WTC11 (cell line): ENCODE measurements around the gene PTPRT. TPM values are rescaled to one million over a fixed set of nuclear protein-coding genes. Genes with fewer than 3 reads are reported as not detected.

Experiments used
- ATAC-seq: fragments of 200-7000 bp; cut with Tn5 transposase; 2 replicates; pipeline ENCODE4 v1.10.0; 2021; ENCODE audit warnings: mild to moderate bottlenecking, moderate library complexity
- CTCF ChIA-PET: fragments of 300-600 bp; sonication (Branson Sonifier 250); formaldehyde crosslinking; loops from one replicate; lab custom pipeline; 2021; ENCODE audit warnings: antibody characterized with exemption; lab: Charles Lee
- POLR2A ChIA-PET: fragments of 350-600 bp; sonication (Branson Sonifier 250); formaldehyde crosslinking; loops from one replicate; lab custom pipeline; 2021; ENCODE audit warnings: antibody characterized with exemption; lab: Charles Lee
- DNase-seq: peaks from one replicate; pipeline ENCODE4 v3.0.0; 2021; ENCODE audit warnings: low spot score
- H3K27ac Mint-ChIP-seq: 2 replicates; pipeline ENCODE4 v1.8.0; 2021; ENCODE audit warnings: mixed read lengths
- H3K27me3 Mint-ChIP-seq: 2 replicates; pipeline ENCODE4 v1.8.0; 2021; ENCODE audit warnings: low read depth, mild to moderate bottlenecking, moderate library complexity, mixed read lengths
- H3K36me3 Mint-ChIP-seq: 2 replicates; pipeline ENCODE4 v1.8.0; 2021; ENCODE audit warnings: mixed read lengths
- H3K4me1 Mint-ChIP-seq: 2 replicates; pipeline ENCODE4 v1.8.0; 2022; ENCODE audit warnings: mixed read lengths
- H3K4me3 Mint-ChIP-seq: 2 replicates; pipeline ENCODE4 v1.8.0; 2021; ENCODE audit warnings: mild to moderate bottlenecking, moderate library complexity, mixed read lengths
- H3K9me3 Mint-ChIP-seq: 2 replicates; pipeline ENCODE4 v1.8.0; 2021; ENCODE audit warnings: mixed read lengths
- FOXJ3 ChIP-seq: sonication (generic); formaldehyde crosslinking; IDR thresholded peaks from 2 replicates; pipeline ENCODE4 v1.9.0; 2021; ENCODE audit warnings: missing genetic modification reagents, mild to moderate bottlenecking, borderline replicate concordance
- FOXK1 ChIP-seq: sonication (generic); formaldehyde crosslinking; IDR thresholded peaks from 2 replicates; pipeline ENCODE4 v1.8.0; 2022; ENCODE audit warnings: mild to moderate bottlenecking, moderate library complexity, missing genetic modification reagents
- HMGA2 ChIP-seq: fragments of 250-450 bp; sonication (Bioruptor Pico); IDR thresholded peaks from 2 replicates; pipeline ENCODE4 v1.4.0; 2021; ENCODE audit warnings: mild to moderate bottlenecking, moderate library complexity
- JUN ChIP-seq: sonication (generic); formaldehyde crosslinking; IDR thresholded peaks from 2 replicates; pipeline ENCODE4 v1.8.0; 2023; ENCODE audit warnings: mild to moderate bottlenecking, missing genetic modification reagents
- KAT7 ChIP-seq: sonication (generic); formaldehyde crosslinking; IDR thresholded peaks from 2 replicates; pipeline ENCODE4 v1.8.1; 2023; ENCODE audit warnings: missing genetic modification reagents, mild to moderate bottlenecking, borderline replicate concordance
- MXD4 ChIP-seq: fragments of 250-450 bp; sonication (Bioruptor Pico); IDR thresholded peaks from 2 replicates; pipeline ENCODE4 v1.8.0; 2021; ENCODE audit warnings: mild to moderate bottlenecking, moderate library complexity, borderline replicate concordance
- NR2C2 ChIP-seq: sonication (generic); formaldehyde crosslinking; IDR thresholded peaks from 2 replicates; pipeline ENCODE4 v1.8.0; 2022; ENCODE audit warnings: mild to moderate bottlenecking, missing genetic modification reagents
- SP1 ChIP-seq: sonication (generic); formaldehyde crosslinking; conservative IDR thresholded peaks from 2 replicates; pipeline ENCODE4 v1.8.1; 2022; ENCODE audit warnings: missing genetic modification reagents
- TCF7 ChIP-seq: sonication (generic); formaldehyde crosslinking; IDR thresholded peaks from 2 replicates; pipeline ENCODE4 v1.8.0; 2022; ENCODE audit warnings: mild to moderate bottlenecking, low read depth, missing genetic modification reagents, moderate library complexity
- TEAD4 ChIP-seq: sonication (generic); formaldehyde crosslinking; IDR thresholded peaks from 2 replicates; pipeline ENCODE4 v1.8.0; 2022; ENCODE audit warnings: mild to moderate bottlenecking, missing genetic modification reagents
- ZNF396 ChIP-seq: fragments of 250-450 bp; sonication (Bioruptor Pico); IDR thresholded peaks from 2 replicates; pipeline ENCODE4 v1.8.0; 2021; ENCODE audit warnings: mild to moderate bottlenecking, moderate library complexity, borderline replicate concordance
- total RNA-seq: library from RNA; stranded (reverse); gene quantifications from 3 replicates; pipeline ENCODE4 v1.2.3, GENCODE V29; 2021
- TF ChIP-seq, protein P1 (sequence below): sonication (generic); formaldehyde crosslinking; IDR thresholded peaks from 2 replicates; pipeline ENCODE4 v1.8.1; 2022; ENCODE audit warnings: missing genetic modification reagents, borderline replicate concordance
- TF ChIP-seq, protein P2 (sequence below): sonication (generic); formaldehyde crosslinking; IDR thresholded peaks from 2 replicates; pipeline ENCODE4 v1.8.1; 2022; ENCODE audit warnings: low read depth, mild to moderate bottlenecking, moderate library complexity, missing genetic modification reagents, borderline replicate concordance
- TF ChIP-seq, protein P3 (sequence below): sonication (generic); formaldehyde crosslinking; IDR thresholded peaks from 2 replicates; pipeline ENCODE4 v1.8.0; 2022; ENCODE audit warnings: mild to moderate bottlenecking, missing genetic modification reagents
- TF ChIP-seq, protein P4 (sequence below): sonication (generic); formaldehyde crosslinking; IDR thresholded peaks from 2 replicates; pipeline ENCODE4 v1.8.1; 2022; ENCODE audit warnings: low read depth, missing genetic modification reagents, borderline replicate concordance
- TF ChIP-seq, protein P5 (sequence below): fragments of 250-450 bp; sonication (Bioruptor Pico); IDR thresholded peaks from 2 replicates; pipeline ENCODE4 v1.9.0; 2021; ENCODE audit warnings: mild to moderate bottlenecking
- TF ChIP-seq, protein P6 (sequence below): fragments of 200-600 bp; IDR thresholded peaks from 2 replicates; pipeline ENCODE4 v1.8.0; 2022; ENCODE audit warnings: antibody characterized with exemption

PTPRT gene
- total RNA-seq, 1 experiment from 2014 or later, result 1.1 TPM

DNA sequence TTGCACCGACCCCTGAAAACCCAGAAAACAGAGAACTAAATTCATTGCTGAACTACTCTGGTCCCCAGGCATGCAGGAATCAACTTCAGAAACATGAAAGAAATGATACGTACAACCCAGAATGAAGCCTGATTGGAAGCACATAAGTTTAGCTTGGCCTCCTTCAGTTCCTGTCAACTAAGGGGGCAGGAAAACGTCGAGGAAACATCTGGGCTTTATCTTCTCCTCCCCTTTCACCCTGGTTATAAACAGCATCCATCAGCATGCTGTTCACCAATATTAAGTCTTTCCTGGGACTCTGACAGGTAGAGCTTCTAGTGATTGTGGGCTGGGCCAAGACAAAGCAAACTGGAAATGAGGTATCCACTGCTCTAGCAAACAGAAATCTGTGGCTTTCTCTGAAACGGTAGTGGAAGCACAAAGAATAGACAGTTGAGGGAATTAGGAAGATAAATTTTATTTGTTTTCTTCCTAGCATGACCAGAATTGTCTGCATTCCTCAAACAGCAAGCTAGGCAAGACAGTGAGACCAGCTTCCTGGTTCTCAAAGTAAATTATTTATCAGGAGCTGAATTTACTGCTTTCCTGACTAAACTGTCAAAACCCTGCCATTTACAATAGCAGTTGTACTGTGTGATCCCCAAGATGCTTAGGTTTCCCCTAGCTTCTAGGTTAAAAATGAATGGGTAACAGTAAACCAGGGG lies 134.4 kb downstream of the PTPRT start:
- Mint-ChIP-seq H3K9me3 (peaks cover 4% of the 10 kb centered on the region), H3K4me3 (no peak overlapping the region), H3K27ac (no peak overlapping the region), H3K27me3 (no peaks in the 10 kb centered on the region; the same call in 1 of the 2 replicates), H3K36me3 (no peaks in the 10 kb centered on the region), H3K4me1 (peaks cover 2% of the 10 kb centered on the region; the same call in 1 of the 2 replicates)
- CTCF ChIA-PET, result no interaction called here
- TF ChIP-seq KAT7 (CRISPR knock-in tag) (no peak), NR2C2 (CRISPR knock-in tag) (no peak)
- TF ChIP-seq, protein P1, sequence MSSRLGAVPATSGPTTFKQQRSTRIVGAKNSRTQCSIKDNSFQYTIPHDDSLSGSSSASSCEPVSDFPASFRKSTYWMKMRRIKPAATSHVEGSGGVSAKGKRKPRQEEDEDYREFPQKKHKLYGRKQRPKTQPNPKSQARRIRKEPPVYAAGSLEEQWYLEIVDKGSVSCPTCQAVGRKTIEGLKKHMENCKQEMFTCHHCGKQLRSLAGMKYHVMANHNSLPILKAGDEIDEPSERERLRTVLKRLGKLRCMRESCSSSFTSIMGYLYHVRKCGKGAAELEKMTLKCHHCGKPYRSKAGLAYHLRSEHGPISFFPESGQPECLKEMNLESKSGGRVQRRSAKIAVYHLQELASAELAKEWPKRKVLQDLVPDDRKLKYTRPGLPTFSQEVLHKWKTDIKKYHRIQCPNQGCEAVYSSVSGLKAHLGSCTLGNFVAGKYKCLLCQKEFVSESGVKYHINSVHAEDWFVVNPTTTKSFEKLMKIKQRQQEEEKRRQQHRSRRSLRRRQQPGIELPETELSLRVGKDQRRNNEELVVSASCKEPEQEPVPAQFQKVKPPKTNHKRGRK (CRISPR knock-in tag), result no peak
- DNase-seq (no peak), ATAC-seq (no peak)
- POLR2A ChIA-PET, result no interaction called here

DNA sequence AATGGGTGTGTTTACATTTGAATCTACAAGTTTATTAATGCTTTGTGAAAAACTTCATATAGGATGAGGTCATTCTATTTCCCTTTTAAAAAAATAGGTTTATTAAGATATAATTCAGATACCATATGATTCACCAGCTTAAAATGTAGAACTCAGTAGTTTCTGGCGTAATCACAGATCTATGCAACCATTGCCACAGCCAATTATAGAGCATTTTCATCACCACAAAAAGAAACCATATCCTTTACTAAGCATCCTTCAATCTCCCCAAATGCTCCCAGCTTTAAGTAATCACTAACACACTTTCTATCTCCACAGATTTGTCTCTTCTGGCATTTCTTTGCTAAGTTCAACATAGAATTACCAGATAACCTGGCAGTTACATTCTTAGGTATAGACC lies 137.2 kb downstream of the PTPRT start:
- H3K27ac Mint-ChIP-seq, result no peak overlapping the region
- TF ChIP-seq HMGA2 (CRISPR knock-in tag) (no peak), ZNF396 (CRISPR knock-in tag) (no peak), TCF7 (CRISPR knock-in tag) (no peak), FOXJ3 (CRISPR knock-in tag) (no peak), SP1 (CRISPR knock-in tag) (no peak), FOXK1 (CRISPR knock-in tag) (no peak), TEAD4 (CRISPR knock-in tag) (no peak), MXD4 (CRISPR knock-in tag) (no peak), JUN (no peak)
- TF ChIP-seq, protein P2, sequence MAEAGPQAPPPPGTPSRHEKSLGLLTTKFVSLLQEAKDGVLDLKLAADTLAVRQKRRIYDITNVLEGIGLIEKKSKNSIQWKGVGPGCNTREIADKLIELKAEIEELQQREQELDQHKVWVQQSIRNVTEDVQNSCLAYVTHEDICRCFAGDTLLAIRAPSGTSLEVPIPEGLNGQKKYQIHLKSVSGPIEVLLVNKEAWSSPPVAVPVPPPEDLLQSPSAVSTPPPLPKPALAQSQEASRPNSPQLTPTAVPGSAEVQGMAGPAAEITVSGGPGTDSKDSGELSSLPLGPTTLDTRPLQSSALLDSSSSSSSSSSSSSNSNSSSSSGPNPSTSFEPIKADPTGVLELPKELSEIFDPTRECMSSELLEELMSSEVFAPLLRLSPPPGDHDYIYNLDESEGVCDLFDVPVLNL, result no peak
- TF ChIP-seq, protein P3, sequence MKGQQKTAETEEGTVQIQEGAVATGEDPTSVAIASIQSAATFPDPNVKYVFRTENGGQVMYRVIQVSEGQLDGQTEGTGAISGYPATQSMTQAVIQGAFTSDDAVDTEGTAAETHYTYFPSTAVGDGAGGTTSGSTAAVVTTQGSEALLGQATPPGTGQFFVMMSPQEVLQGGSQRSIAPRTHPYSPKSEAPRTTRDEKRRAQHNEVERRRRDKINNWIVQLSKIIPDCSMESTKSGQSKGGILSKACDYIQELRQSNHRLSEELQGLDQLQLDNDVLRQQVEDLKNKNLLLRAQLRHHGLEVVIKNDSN (CRISPR knock-in tag), result no peak
- TF ChIP-seq, protein P4, sequence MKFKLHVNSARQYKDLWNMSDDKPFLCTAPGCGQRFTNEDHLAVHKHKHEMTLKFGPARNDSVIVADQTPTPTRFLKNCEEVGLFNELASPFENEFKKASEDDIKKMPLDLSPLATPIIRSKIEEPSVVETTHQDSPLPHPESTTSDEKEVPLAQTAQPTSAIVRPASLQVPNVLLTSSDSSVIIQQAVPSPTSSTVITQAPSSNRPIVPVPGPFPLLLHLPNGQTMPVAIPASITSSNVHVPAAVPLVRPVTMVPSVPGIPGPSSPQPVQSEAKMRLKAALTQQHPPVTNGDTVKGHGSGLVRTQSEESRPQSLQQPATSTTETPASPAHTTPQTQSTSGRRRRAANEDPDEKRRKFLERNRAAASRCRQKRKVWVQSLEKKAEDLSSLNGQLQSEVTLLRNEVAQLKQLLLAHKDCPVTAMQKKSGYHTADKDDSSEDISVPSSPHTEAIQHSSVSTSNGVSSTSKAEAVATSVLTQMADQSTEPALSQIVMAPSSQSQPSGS (CRISPR knock-in tag), result no peak
- TF ChIP-seq, protein P1 (CRISPR knock-in tag), result no peak
- TF ChIP-seq, protein P5, sequence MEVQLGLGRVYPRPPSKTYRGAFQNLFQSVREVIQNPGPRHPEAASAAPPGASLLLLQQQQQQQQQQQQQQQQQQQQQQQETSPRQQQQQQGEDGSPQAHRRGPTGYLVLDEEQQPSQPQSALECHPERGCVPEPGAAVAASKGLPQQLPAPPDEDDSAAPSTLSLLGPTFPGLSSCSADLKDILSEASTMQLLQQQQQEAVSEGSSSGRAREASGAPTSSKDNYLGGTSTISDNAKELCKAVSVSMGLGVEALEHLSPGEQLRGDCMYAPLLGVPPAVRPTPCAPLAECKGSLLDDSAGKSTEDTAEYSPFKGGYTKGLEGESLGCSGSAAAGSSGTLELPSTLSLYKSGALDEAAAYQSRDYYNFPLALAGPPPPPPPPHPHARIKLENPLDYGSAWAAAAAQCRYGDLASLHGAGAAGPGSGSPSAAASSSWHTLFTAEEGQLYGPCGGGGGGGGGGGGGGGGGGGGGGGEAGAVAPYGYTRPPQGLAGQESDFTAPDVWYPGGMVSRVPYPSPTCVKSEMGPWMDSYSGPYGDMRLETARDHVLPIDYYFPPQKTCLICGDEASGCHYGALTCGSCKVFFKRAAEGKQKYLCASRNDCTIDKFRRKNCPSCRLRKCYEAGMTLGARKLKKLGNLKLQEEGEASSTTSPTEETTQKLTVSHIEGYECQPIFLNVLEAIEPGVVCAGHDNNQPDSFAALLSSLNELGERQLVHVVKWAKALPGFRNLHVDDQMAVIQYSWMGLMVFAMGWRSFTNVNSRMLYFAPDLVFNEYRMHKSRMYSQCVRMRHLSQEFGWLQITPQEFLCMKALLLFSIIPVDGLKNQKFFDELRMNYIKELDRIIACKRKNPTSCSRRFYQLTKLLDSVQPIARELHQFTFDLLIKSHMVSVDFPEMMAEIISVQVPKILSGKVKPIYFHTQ (CRISPR knock-in tag), result no peak
- TF ChIP-seq, protein P6, sequence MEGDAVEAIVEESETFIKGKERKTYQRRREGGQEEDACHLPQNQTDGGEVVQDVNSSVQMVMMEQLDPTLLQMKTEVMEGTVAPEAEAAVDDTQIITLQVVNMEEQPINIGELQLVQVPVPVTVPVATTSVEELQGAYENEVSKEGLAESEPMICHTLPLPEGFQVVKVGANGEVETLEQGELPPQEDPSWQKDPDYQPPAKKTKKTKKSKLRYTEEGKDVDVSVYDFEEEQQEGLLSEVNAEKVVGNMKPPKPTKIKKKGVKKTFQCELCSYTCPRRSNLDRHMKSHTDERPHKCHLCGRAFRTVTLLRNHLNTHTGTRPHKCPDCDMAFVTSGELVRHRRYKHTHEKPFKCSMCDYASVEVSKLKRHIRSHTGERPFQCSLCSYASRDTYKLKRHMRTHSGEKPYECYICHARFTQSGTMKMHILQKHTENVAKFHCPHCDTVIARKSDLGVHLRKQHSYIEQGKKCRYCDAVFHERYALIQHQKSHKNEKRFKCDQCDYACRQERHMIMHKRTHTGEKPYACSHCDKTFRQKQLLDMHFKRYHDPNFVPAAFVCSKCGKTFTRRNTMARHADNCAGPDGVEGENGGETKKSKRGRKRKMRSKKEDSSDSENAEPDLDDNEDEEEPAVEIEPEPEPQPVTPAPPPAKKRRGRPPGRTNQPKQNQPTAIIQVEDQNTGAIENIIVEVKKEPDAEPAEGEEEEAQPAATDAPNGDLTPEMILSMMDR, result no peak
- TF ChIP-seq, all 79 proteins: peak for 0
- CTCF ChIA-PET, result no interaction called here
- H3K4me1 Mint-ChIP-seq, result peaks cover 3% of the 10 kb centered on the region
- no peaks in the 10 kb centered on the region for H3K36me3 Mint-ChIP-seq
- POLR2A ChIA-PET, result no interaction called here
- no peaks in the 10 kb centered on the region; the same call in 1 of the 2 replicates for H3K27me3 Mint-ChIP-seq
- no peak overlapping the region for H3K4me3 Mint-ChIP-seq
- no peak for DNase-seq
- no peaks in the 10 kb centered on the region for H3K9me3 Mint-ChIP-seq
- no peak for ATAC-seq
